Lower leg skin (tissue), 3 donors: ENCODE results near the gene SGMS2.

ENCODE experiments used
- POLR2A ChIP-seq, 2 donors: fragments of 450-650 bp; IDR thresholded peaks; one replicate each; pipeline ENCODE4 v1.6.1; 2016 to 2017; ENCODE audit warnings: antibody characterized with exemption in 2 of 2, mild to moderate bottlenecking in 1 of 2, moderate library complexity in 1 of 2
- TF ChIP-seq, protein P1 (sequence below), 3 donors: fragments of 450-650 bp; IDR thresholded peaks; one replicate each; pipeline ENCODE4 v1.5.1; 2016; ENCODE audit warnings: antibody characterized with exemption in 3 of 3, mild to moderate bottlenecking in 3 of 3, moderate library complexity in 2 of 3

DNA sequence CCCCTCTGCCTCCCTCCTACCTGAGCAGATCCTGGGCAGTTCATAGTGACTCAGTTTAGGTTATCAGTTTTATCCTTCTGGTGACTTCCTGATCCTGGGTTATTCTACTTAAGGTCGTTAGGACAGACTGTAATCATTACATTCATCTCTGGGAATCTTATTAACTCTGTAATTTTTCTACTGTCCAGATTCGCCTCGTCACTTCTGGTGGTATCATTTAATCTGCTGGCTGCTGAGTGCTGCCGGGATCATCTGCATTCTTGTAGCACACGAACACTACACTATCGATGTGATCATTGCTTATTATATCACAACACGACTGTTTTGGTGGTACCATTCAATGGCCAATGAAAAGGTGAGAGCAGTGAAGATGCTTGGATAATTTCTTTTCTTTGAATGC lies 83.6 kb downstream of the SGMS2 start:
- TF ChIP-seq, protein P1, sequence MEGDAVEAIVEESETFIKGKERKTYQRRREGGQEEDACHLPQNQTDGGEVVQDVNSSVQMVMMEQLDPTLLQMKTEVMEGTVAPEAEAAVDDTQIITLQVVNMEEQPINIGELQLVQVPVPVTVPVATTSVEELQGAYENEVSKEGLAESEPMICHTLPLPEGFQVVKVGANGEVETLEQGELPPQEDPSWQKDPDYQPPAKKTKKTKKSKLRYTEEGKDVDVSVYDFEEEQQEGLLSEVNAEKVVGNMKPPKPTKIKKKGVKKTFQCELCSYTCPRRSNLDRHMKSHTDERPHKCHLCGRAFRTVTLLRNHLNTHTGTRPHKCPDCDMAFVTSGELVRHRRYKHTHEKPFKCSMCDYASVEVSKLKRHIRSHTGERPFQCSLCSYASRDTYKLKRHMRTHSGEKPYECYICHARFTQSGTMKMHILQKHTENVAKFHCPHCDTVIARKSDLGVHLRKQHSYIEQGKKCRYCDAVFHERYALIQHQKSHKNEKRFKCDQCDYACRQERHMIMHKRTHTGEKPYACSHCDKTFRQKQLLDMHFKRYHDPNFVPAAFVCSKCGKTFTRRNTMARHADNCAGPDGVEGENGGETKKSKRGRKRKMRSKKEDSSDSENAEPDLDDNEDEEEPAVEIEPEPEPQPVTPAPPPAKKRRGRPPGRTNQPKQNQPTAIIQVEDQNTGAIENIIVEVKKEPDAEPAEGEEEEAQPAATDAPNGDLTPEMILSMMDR (IDR thresholded peaks at IDR 0.05), result no peak
- TF ChIP-seq POLR2A (IDR thresholded peaks at IDR 0.05), result no peak
